Activated CD4-positive, alpha-beta T cell treated with anti-CD3 and anti-CD28 coated beads, Interleukin-2, amount 50 U/mL, for 4 hours (primary cell): ENCODE results near the gene MRPL14.

Source experiments
- DNase-seq, 2 experiments: peaks; one replicate each; pipeline ENCODE4 v3.0.0-alpha.2; 2020

MRPL14 gene

GRCh38 chr6:44122801-44123200 lies 4.5 kb downstream of the MRPL14 start:
- DNase-seq = no peak

DNA sequence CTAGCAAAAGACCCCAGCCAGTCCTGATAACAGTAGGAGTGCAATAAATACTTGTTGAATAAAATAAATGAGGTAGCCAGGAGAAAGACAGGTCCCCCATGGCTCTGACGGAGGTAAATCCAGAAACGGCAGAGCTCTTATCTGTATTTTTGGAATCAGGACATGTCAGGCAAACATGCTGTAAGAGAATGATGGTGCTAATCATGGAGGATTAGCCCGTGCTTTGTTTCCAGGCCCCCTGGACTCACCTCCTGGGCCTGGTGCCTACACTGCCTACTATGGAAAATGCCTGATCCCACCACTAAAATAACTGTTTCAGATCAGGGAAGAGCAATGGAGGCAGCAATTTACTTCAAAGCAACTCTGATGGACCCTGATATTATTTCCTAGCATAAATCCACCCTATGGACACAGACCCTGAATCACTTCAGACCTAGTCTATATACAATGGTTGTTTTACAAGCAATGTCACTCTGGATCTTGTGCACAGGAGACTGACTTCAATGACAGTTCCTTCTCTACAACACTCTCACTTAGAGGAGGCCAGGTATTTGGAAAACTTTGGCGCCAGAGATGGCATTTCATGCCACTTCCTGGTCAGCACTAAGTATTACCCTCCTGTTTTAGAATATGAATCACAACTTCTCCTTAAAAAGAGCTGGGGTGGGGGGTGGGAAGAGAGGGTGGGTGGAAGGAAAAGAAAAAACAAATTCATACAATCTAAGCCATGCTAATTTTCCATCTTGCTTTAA lies 6.4 kb downstream of the MRPL14 start:
- DNase-seq = no peak

DNA sequence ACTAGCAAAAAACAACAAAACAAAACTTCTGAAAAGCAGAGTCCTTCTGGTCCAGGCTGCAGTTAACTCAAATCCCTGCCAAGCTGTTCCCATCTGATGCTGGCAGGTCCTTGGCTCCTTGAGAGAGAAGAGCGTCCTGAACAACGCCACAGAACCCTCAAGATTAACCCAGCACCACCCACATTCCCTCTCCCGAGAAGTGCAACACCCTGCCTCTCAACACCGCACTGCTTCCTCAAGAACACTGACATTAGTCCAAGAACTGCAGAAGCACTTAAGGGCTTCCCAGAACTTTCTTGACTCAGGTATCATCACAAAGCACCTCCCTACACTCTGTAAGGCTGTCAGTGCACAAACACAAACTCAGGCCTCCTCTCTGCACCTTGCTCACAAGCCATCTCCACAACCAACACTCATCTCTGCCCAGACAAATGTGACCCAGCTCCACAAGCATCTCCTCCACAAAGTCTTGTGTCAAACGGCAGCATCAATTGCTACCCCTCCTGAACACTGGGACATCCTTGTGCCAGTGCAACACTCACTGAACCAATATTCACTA lies 7.5 kb downstream of the MRPL14 start:
- no peak for DNase-seq

- no peak for DNase-seq
These were observed 9.7 kb downstream of the MRPL14 start for GRCh38 chr6:44117397-44118128.

DNA sequence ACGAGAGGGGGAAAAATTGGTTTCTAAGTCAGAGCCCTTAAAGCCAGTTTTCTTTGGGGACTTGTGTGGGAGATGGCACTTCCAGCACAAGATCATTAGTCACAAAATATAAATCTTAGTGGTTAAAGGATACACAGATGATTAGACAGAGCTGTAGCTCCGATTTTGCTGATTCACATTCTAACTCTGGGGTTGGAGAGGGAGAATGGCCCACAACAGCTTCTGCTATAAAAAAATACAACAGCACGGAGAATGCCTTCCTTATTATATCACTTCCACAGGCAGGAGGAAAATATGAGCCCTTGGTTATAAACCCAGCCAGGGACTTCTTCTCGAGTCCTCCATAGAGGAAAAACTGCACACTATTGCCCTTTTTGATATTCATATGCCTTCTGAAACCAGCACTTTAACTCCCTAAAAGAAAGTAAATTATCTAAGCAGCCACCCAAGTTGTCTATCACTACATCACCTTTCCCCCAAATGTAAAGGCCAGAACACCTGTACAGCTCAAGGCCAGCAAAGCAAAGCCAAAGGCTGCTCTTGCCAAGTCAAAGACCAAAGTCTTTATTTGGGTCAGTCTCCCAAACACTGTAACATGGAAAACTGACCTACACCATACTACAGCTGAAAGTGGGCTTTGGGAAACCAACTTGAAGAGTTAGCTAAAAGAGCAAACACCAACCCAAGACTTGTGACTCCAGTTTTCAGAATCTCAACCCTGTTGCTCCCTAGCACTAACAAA lies 10.4 kb downstream of the MRPL14 start:
- DNase-seq = no peak

GRCh38 chr6:44115866-44116265 lies 11.4 kb downstream of the MRPL14 start:
- no peak for DNase-seq

- no peak for DNase-seq
These were observed 13.8 kb downstream of the MRPL14 start for GRCh38 chr6:44113414-44113813.

GRCh38 chr6:44111434-44112417 lies 15.5 kb downstream of the MRPL14 start:
- no peak for DNase-seq

DNA sequence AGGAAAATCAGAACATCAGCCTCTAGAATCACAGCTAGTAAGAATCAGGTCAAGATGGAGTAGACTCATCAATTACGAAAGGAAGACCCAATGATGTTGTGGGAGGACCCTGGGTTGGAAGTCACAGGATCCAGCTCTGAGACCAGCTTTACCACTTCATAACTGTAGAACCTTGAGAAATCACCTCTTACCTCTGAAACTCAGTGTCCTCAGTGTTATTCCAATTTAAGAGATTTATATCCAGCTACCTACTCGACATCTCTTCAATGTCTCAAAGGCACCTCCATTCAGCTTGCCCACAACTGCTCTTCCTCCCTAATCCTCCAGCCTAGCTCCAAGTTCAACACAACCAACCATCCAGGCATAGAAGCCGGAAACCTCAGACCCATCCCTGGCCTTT lies 16.3 kb downstream of the MRPL14 start:
- DNase-seq = no peak

GRCh38 chr6:44110005-44110676 lies 17.1 kb downstream of the MRPL14 start:
- DNase-seq = no peak

DNA sequence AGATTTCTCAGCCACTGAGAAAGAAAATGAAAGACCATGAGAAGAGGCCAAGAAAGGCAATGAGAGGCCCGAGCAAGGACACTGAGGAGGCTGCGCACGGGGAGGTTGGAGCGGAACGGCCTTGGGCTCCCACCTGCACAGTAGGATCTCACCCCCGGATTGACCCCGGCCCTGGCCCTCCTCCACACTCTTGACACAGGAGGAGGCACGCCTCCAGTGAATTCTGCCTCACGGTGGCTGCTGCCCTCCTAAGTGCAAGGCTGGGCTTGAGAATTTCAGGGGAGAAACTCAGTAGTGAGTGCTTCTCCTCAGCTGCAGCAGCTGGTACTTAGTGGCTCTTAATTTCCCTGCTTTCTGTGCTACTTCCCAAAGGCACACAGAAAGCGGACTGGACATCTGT lies 18.0 kb downstream of the MRPL14 start:
- DNase-seq = no peak

DNA sequence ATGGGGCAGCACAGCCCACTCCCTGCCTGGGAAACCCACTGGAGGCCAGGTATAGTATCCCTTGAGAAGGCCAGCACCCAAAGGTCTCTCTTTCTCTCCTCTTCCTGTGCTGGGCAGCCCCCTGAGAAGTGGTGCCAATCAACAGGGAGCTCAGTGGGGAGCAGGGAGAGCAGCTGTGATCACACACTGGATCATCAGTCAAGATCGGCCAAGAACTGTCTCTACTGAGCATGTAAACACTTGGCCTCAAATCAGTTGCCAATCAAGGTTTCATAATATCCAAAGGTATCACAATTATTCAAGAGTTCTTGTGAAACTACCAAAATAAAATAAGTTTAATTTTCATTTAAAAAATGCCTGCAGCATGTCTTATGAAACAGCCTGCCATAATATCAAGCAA lies 18.8 kb downstream of the MRPL14 start:
- no peak for DNase-seq

DNA sequence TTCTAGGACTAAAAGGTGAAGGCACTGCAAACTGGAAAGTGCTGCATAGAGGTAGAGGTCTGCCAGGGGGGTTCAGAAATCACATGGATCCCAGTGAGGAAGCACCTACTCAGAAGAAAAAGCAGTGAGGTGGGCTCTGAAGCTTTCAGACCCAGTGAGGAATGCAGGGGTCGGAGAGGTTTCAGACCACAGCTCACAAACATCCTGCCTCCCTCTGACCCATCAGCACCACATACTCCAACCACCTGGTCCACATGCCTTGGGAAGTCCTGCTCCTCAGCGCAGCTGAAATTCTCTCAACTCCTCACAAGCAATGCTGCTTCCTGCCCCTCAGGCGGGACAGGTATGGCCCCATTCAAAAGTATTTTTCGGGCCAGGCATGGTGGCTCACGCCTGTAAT lies 20.2 kb downstream of the MRPL14 start:
- DNase-seq = no peak

GRCh38 chr6:44105993-44106740 lies 21.1 kb downstream of the MRPL14 start:
- no peak for DNase-seq

GRCh38 chr6:44105146-44105545 lies 22.1 kb downstream of the MRPL14 start:
- no peak for DNase-seq

DNA sequence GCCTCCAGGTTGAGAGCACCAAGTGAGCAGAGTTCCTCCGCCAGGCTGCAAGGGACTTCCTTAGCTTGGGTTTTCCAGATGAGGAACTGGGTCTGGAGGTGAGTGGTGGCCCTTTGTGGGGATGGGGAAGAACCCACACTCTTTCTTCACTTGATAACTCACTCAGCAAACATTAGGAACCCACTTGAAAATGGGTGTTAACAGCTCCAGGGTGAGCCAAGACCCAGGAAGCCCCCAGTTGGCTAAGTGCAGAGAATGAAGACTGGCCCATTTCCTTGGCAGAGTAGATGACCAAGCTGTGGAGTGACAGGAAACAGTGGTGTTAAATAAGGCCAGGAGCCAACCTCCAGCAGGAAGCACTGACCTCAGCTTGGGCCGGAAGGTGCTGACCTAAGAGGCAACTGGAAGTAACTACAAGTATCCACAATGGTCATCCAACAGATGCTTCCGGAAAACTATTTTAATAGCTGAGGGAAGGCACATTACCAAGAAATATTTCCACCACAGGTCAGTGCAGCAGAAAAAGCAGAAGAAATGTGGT lies 22.7 kb downstream of the MRPL14 start:
- no peak for DNase-seq

- DNase-seq = no peak
These were observed 24.7 kb downstream of the MRPL14 start for GRCh38 chr6:44102527-44102926.

GRCh38 chr6:44101832-44102231 lies 25.4 kb downstream of the MRPL14 start:
- no peak for DNase-seq

DNA sequence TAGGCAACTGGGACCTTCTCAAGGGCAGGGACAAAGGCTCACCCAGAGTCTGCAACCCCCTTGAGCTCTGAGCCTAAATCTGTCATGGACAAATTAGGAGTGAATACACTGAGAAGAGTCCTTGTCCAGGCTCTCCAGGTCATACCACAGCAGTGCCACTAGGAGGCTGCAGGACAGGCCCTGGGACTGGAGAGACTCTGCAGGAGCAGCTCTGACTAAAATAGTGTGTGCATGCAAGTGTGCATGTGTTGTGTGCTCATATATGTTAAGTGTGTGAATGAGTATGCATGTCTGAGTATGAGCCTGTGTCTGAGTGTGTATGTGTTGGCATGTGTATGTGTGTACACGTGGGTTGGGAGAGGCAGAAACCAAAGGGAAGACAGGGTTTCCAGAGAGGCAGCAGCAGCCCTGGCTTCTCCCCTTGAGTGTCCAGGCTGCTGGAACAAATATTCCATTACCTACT lies 27.1 kb downstream of the MRPL14 start:
- no peak for DNase-seq

- no peak for DNase-seq
These were observed 28.1 kb downstream of the MRPL14 start for GRCh38 chr6:44099192-44099591.
